HG02938 (cell line): Measurements from ENCODE around the gene MYO3A.
"Not testable (repeated sequence)": the region's sequence is repeated elsewhere in the genome, so short reads cannot be mapped to it uniquely, and the experiment has no call there.

Source experiments
- ATAC-seq: cut with Tn5 transposase; IDR thresholded peaks from one replicate; pipeline ENCODE4 v1.9.1; 2021; ENCODE audit warnings: mild to moderate bottlenecking, moderate library complexity; ENCODE audit not compliant: unreplicated experiment

The MYO3A gene

GRCh38 chr10:26067680-26068079 is 133.7 kb downstream of the MYO3A start:
- no peak for ATAC-seq

- ATAC-seq: not testable (repeated sequence)
Measured at GRCh38 chr10:26080971-26081370, 146.9 kb downstream of the MYO3A start.

DNA sequence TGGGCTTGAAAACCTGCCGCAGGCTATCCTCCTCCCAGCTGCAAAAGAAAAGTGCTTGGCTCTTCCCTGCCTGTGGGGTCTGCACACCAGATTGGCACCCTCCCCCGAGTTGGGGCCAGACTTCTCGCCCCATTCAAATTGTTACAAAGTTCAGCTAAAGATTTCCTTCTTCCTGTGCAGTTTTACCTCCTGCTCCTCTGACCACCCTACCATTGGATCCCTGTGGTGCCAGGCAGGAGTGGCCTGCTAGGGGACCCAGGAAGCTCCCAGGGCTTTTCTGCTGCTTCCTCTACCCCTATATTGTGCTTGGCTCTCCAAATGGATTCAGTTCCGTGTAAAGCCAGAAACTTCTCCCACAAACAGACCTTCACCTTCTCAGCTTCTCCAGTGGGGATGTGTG is 147.4 kb downstream of the MYO3A start:
- ATAC-seq: no peak

GRCh38 chr10:26085549-26085948 is 151.5 kb downstream of the MYO3A start:
- no peak for ATAC-seq

- no peak for ATAC-seq
Measured at GRCh38 chr10:26087666-26088065, 153.6 kb downstream of the MYO3A start.

GRCh38 chr10:26090026-26090425 is 156.0 kb downstream of the MYO3A start:
- no peak for ATAC-seq

GRCh38 chr10:26090762-26091161 is 156.7 kb downstream of the MYO3A start:
- ATAC-seq: no peak

DNA sequence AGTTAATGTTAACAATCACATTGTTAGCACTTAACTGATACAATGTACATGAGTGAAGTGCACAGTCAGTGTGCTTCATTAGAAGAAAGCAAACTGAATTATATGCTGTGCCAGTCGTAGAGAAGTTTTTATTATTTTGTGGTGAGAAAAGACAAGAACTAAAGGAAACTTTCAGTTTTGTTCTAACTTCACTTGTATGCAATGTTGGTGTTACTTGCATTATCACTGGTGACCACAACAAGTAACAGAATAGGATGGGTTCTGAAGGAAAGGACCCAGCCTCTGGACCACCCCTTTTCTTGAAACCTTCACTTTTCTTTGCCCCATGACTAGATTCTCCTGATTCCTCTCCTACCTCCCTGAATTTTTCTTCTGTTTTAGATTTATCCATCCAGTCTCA is 159.2 kb downstream of the MYO3A start:
- no peak for ATAC-seq

GRCh38 chr10:26095781-26096180 is 161.8 kb downstream of the MYO3A start:
- ATAC-seq: no peak

GRCh38 chr10:26097549-26097948 is 163.5 kb downstream of the MYO3A start:
- not testable (repeated sequence) for ATAC-seq

DNA sequence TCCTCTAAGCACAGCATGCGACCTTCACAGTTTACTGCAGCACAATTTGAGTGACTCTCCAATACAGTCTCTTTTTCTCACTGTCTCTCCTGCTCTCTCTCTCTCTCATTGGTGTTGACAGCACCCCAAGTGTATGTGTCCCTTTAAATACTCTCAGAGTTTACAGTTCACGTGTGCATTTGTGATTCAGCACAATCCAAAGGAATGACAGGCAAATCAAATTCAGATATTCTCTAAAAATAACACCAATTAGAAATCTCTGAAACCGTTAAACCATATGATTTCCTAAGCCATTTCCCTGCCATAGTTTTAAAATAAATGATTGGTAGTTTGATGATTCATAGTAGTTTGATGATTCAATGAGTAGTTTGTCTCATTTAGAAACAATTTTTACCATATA is 178.5 kb downstream of the MYO3A start:
- ATAC-seq: no peak

DNA sequence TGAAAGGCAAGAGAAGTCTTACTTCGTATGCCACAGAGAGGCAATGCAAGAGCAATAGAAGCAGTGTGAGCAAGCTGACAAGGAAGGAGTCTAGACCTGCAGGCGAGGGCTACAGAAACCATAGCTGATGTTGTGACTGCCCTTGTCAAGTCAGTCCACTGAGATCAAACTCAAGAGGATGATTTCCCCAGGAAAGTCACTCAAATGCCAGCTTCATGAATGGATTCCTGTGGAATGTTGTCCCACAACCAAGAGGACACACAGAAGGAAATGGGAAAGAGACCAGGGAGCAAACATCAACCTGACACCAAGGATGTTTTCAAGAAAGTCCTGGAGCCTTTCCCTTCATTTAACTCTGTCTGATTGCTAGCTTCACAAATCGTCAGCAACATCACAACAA is 204.6 kb downstream of the MYO3A start:
- ATAC-seq: no peak

GRCh38 chr10:26156019-26156418 is 222.0 kb downstream of the MYO3A start:
- ATAC-seq: no peak

DNA sequence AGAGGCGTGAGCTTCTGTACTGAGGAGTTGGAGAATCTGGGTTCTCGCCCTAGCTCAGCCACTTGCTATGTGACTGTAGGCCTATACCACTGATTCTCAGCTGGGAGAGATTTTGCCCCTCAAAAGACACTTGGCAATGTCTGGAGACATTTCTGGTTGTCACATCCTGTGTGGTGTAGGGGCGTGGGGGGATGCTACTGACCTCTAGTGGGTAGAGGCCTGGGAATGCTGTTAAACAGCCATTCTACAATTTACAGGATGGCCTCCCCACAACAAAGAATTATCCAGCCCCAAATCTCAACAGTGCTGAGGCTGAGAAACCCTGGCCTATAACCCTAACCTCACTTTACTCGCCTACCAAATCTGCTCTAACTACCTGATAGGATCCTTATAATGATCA is 223.7 kb downstream of the MYO3A start:
- ATAC-seq: no peak

DNA sequence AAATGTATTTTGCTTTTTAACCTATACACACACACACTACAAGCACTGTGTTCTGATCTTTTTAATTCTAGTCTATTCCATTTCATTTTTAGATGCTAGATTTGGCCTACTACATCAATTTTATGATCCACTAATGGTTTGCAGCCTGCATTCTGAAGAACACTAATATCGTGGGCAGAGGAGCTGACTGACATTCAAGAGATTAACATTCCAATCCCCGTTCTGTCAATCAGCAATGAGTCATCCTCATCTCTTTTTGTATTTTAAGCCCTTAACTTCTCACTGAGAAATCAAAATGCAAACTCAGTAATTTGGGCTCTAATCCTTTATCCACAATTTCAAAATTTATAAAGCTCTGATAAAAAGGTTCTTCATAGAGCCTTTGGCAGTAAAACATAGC is 235.4 kb downstream of the MYO3A start:
- ATAC-seq: no peak

GRCh38 chr10:26172131-26172530 is 238.1 kb downstream of the MYO3A start:
- ATAC-seq: no peak

DNA sequence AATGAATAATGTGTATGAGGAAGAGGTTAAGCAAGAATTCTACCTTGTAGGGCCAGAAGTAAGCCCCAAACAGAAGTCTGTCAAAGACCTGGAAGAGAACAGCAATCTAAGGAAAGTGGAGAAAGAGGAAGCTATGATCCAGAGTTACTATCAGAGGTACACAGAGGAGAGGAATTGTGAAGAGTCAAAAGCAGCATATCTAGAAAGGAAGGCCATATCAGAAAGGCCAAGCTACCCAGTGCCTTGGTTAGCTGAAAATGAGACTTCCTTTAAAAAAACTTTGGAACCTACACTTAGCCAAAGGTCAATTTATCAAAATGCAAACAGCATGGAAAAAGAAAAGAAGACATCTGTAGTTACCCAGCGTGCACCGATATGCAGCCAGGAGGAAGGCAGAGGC is 239.8 kb downstream of the MYO3A start:
- no peak for ATAC-seq

DNA sequence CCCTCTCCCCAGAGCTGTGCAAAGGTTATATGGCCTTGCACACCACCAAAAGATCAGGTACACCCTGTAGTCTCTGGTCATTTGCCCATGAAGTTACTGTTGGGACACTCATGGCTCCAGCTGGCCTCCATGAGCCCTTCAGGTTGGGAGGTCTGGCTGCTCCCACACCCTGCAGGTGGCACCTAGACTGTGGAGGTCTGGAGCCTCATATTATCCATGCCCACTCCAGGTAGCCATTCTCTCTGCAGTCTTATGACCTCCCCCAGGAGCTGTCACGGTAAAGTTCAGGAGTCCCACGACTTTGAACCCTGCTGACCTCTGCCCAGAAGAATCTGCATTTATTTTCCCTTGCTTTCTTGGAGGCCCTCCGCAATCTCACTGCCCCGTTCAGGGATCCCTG is 243.3 kb downstream of the MYO3A start:
- no peak for ATAC-seq

DNA sequence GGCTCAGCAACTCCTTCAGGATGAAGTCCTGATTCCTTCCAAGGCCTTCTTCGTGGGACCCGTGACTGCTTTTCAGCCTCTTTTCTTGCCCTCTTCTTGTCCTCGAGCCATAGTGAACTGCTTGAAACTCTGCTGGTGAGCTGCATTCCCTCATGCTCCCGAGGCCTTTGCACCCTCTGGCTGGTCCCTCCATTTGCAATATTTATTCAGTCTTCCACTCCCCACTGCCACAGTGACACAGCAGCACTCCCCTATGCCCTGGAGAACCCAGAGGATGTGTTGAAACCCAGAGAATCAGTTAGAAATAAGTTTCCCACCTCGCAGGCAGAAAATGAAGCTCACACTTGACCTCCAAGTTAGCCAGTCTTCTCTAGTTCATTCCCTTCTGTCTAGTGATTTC is 260.2 kb downstream of the MYO3A start:
- no peak for ATAC-seq

DNA sequence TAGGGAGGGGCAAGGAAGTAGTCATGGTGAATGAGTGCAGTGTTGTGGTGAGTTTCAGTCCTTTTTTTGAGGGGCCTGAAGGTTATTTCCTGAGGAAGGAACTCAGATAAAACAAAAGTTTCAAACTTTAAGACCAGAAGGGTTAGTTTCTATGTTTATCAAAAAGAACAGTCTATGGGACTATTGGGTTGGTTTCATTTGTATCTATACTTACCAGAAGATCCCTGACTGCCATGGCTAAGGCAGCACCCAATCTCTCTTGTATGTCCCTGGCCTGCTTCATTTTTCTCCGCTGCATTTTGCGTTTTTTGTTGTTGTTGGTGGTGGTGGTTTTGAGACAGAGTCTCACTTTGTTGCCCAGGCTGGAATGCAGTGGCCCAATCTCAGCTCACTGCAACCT is 263.2 kb downstream of the MYO3A start:
- no peak for ATAC-seq

DNA sequence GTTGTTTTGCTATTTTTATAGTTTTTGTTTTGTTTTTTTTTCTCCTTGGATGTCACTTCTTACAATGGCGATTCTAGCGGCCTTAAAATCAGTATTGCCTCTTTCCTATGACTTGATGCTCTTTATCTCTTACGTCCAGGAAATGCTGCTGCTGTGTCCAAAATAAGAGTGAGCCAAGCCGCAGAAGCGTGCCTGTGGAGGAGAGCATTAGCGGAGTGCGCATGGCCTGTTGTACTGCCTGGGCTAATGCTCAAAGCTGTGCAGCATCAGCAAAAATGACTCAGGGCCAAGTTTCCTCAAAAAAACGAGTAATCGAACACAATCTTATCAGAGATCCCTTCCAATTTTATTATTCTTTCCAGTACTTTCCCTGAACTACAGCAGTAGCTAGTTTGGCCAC is 264.1 kb downstream of the MYO3A start:
- ATAC-seq: no peak

GRCh38 chr10:26199841-26200240 is 265.8 kb downstream of the MYO3A start:
- no peak for ATAC-seq

GRCh38 chr10:26205223-26205622 is 271.2 kb downstream of the MYO3A start:
- ATAC-seq: no peak
